ENCODE measurements around the gene STAG2.
"Not testable (repeated sequence)": the region's sequence is repeated elsewhere in the genome, so short reads cannot be mapped to it uniquely, and the experiment has no call there.

STAG2 gene

DNA sequence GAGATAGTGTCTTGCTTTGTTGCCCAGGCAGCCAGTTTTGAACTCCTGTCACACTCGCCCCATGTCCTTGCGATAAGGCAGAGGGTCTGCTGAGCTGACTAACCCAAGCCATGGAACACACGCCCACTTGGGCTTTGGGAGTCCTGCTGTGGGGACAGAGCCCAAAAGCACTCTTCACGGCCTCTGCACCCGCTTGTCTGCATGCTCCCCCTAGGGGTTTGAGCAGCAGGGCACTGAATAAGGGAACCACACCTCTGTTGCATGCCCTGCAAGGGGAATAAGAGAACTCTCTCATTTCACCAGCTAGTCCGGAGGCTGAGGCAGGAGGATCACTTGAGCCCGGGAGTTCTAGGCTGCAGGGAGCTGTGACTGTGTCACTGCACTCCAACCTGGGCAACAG, 166.0 kb downstream of the STAG2 start:
- no peak overlapping the region for H3K27ac ChIP-seq
- TF ChIP-seq, protein P1, sequence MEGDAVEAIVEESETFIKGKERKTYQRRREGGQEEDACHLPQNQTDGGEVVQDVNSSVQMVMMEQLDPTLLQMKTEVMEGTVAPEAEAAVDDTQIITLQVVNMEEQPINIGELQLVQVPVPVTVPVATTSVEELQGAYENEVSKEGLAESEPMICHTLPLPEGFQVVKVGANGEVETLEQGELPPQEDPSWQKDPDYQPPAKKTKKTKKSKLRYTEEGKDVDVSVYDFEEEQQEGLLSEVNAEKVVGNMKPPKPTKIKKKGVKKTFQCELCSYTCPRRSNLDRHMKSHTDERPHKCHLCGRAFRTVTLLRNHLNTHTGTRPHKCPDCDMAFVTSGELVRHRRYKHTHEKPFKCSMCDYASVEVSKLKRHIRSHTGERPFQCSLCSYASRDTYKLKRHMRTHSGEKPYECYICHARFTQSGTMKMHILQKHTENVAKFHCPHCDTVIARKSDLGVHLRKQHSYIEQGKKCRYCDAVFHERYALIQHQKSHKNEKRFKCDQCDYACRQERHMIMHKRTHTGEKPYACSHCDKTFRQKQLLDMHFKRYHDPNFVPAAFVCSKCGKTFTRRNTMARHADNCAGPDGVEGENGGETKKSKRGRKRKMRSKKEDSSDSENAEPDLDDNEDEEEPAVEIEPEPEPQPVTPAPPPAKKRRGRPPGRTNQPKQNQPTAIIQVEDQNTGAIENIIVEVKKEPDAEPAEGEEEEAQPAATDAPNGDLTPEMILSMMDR (conservative IDR thresholded peaks at IDR 0.05): no peak
- no peak for TF ChIP-seq ZFX (IDR thresholded peaks at IDR 0.05)

DNA sequence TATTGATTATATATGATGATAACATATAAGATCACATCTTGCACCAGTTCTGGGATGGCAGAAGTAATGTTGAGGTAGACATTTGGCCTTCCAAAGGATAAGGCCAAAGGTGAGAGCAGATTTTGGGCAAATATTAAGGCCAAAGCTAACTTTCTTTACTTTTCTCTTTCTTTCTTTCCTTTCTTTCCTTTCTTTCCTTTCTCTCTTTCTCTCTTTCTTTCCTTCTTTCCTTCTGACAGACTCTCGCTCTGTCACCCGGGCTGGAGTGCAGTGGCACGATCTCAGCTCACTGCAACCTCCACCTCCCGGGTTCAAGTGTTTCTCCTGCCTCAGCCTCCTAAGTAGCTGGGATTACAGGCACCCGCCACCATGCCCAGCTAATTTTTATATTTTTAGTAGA, 170.9 kb downstream of the STAG2 start:
- H3K27ac ChIP-seq: not testable (repeated sequence)

DNA sequence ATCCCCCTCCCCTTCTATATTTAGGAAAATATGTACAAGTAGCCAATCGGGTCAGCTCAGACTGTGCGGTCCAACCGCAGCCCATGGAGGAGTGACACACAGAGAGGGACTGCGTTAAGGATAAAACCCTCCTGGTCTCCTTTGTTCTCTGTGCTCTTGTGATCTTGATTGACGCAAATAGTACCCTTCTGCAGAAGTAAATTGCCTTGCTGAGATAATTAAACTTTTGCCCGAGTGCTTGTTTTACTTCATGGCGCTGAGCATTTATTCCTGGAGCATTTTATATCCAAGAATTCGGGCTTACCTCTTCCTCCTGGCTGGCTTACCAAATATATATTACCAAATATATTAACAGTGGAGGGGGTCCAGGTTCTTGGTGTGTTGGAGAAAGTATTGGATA, 184.2 kb downstream of the STAG2 start:
- H3K27ac ChIP-seq: no peak overlapping the region
- TF ChIP-seq, protein P1 (conservative IDR thresholded peaks at IDR 0.05): no peak
- no peak for TF ChIP-seq ZFX (IDR thresholded peaks at IDR 0.05)

DNA sequence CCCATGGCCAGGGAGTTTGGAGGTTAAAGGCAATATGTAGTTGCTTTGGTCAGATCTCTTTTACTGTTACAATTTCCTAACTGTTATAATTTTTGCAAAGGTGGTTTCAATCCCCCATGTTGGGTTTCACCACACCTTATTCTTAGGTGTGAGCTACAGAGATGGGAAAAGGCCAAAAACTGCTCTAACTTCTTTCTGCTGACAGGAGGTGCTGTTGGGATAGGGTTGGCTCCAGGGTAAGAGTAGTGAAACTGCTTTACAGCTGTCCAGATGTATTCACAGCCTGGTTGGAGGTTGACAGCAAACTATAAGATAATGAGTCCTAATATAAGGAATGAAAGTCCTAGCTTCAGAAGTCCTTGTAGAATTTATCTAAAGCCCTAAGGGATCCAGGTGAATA, 189.7 kb downstream of the STAG2 start:
- TF ChIP-seq, protein P1 (conservative IDR thresholded peaks at IDR 0.05): no peak
- no peak for TF ChIP-seq ZFX (IDR thresholded peaks at IDR 0.05)
- H3K27ac ChIP-seq: no peak overlapping the region
